H1 (cell line): ENCODE results near the gene NPTXR. TPM values are rescaled to one million over a fixed set of nuclear protein-coding genes. Genes with fewer than 3 reads are reported as not detected.

ENCODE experiments used
- CTCF ChIA-PET: fragments of 300-600 bp; sonication (Branson Sonifier 250); formaldehyde crosslinking; loops from one replicate; lab custom pipeline; 2021; ENCODE audit not compliant: partially characterized antibody; lab: Charles Lee
- POLR2A ChIA-PET: fragments of 300-600 bp; sonication (Branson Sonifier 250); formaldehyde crosslinking; loops from one replicate; lab custom pipeline; 2021; ENCODE audit warnings: inconsistent platforms; ENCODE audit not compliant: partially characterized antibody; lab: Charles Lee
- DNase-seq, 2 experiments: peaks; one replicate each; pipeline versions ENCODE4 v3.0.0 to v3.0.0-alpha.2; 2010 to 2022; ENCODE audit warnings: low spot score in 2 of 2, low read depth in 1 of 2, mixed read lengths in 1 of 2
- FAIRE-seq: peaks from 2 replicates; lab custom pipeline; 2011; peaks lifted over from hg19 to GRCh38; lab: Jason Lieb, UNC
- H2AFZ ChIP-seq: 2 replicates; pipeline ENCODE4 v1.8.1; 2012; ENCODE audit warnings: low read length, inconsistent platforms
- H2AK5ac ChIP-seq: 2 replicates; pipeline ENCODE4 v1.6.1; 2013; ENCODE audit warnings: low read depth, low read length
- H2BK120ac ChIP-seq: replicated peaks from 2 replicates; pipeline ENCODE3; 2013; ENCODE audit warnings: low read depth, low read length, inconsistent platforms
- H2BK12ac ChIP-seq: 2 replicates; pipeline ENCODE4 v1.6.1; 2013; ENCODE audit warnings: low read depth, low read length
- H2BK15ac ChIP-seq: 2 replicates; pipeline ENCODE4 v1.6.1; 2013; ENCODE audit warnings: low read length
- H2BK20ac ChIP-seq: 2 replicates; pipeline ENCODE4 v1.6.1; 2013; ENCODE audit warnings: low read length
- H2BK5ac ChIP-seq: 2 replicates; pipeline ENCODE4 v1.6.1; 2013; ENCODE audit warnings: low read depth, low read length
- H3K14ac ChIP-seq: 2 replicates; pipeline ENCODE4 v1.6.1; 2013; ENCODE audit warnings: inconsistent platforms; ENCODE audit not compliant: insufficient read length
- H3K18ac ChIP-seq: 2 replicates; pipeline ENCODE4 v1.6.1; 2013; ENCODE audit warnings: low read length; ENCODE audit errors: extremely low read depth
- H3K23ac ChIP-seq: 2 replicates; pipeline ENCODE4 v1.6.1; 2013; ENCODE audit warnings: inconsistent platforms; ENCODE audit not compliant: insufficient read length
- H3K23me2 ChIP-seq: 2 replicates; pipeline ENCODE4 v1.6.1; 2013; ENCODE audit warnings: low read depth, low read length
- H3K27ac ChIP-seq: 2 replicates; pipeline ENCODE4 v1.6.1; 2011; ENCODE audit warnings: low read depth, low read length, inconsistent platforms
- H3K27me3 ChIP-seq, 4 experiments: replicated peaks in 1 of 4; 1 replicate in 1 of 4; 2 replicates in 3 of 4; pipeline versions ENCODE4 v1.6.1 to v1.8.1; 2011 to 2013; ENCODE audit warnings: low read length in 3 of 4, mild to moderate bottlenecking in 3 of 4, inconsistent platforms in 2 of 4, mixed read lengths in 2 of 4, moderate library complexity in 1 of 4; ENCODE audit not compliant: control insufficient read depth in 3 of 4, insufficient read depth in 3 of 4; ENCODE audit errors: extremely low read depth in 1 of 4
- H3K36me3 ChIP-seq, 4 experiments: 2 replicates each; pipeline versions ENCODE4 v1.6.1 to v1.8.1; 2011 to 2013; ENCODE audit warnings: mild to moderate bottlenecking in 4 of 4, low read length in 3 of 4, moderate library complexity in 2 of 4, control low read depth in 1 of 4, inconsistent platforms in 1 of 4; ENCODE audit not compliant: insufficient read depth in 4 of 4, control insufficient read depth in 2 of 4
- H3K4ac ChIP-seq: replicated peaks from 2 replicates; pipeline ENCODE3; 2013; ENCODE audit warnings: low read length, low read depth, mixed read lengths, inconsistent platforms; ENCODE audit not compliant: insufficient read length
- H3K4me1 ChIP-seq, 4 experiments: replicated peaks in 1 of 4; 1 replicate in 1 of 4; 2 replicates in 3 of 4; pipeline versions ENCODE4 v1.6.1 to v1.8.1; 2011 to 2013; ENCODE audit warnings: low read length in 3 of 4, inconsistent platforms in 2 of 4, mixed read lengths in 1 of 4; ENCODE audit not compliant: insufficient read depth in 4 of 4, control insufficient read depth in 3 of 4
- H3K4me2 ChIP-seq, 2 experiments: 2 replicates each; pipeline versions ENCODE4 v1.6.1 to v1.8.1; 2011 to 2013; ENCODE audit warnings: low read depth in 2 of 2, low read length in 2 of 2, control low read depth in 1 of 2, inconsistent platforms in 1 of 2, mild to moderate bottlenecking in 1 of 2; ENCODE audit not compliant: insufficient read depth in 1 of 2
- H3K4me3 ChIP-seq, 4 experiments: fragments of 200-600, 300-600 bp in 1 of 4; sonication (generic), shearing (Covaris generic), sonication (Bioruptor Twin) in 1 of 4; 2 replicates each; pipeline versions ENCODE4 v1.5.1 to v1.8.1; 2011 to 2016; ENCODE audit warnings: low read length in 4 of 4, low read depth in 3 of 4, control low read depth in 2 of 4, inconsistent platforms in 2 of 4, mild to moderate bottlenecking in 2 of 4, mixed read lengths in 1 of 4, moderate library complexity in 1 of 4; ENCODE audit not compliant: insufficient read depth in 2 of 4; ENCODE audit errors: extremely low read depth in 1 of 4
- H3K56ac ChIP-seq: replicated peaks from 2 replicates; pipeline ENCODE3; 2013; ENCODE audit warnings: low read depth, mild to moderate bottlenecking, mixed read lengths, low read length, inconsistent platforms; ENCODE audit not compliant: insufficient read length
- H3K79me1 ChIP-seq: 2 replicates; pipeline ENCODE4 v1.6.1; 2013; ENCODE audit warnings: low read depth, low read length, control low read depth
- H3K79me2 ChIP-seq, 2 experiments: 2 replicates each; pipeline versions ENCODE4 v1.6.1 to v1.8.1; 2012 to 2013; ENCODE audit warnings: low read length in 2 of 2, mild to moderate bottlenecking in 2 of 2, inconsistent platforms in 1 of 2; ENCODE audit not compliant: insufficient read depth in 2 of 2, control insufficient read depth in 1 of 2
- H3K9ac ChIP-seq, 4 experiments: replicated peaks in 1 of 4; 1 replicate in 1 of 4; 2 replicates in 3 of 4; pipeline versions ENCODE4 v1.6.1 to v1.8.1; 2011 to 2013; ENCODE audit warnings: low read depth in 3 of 4, low read length in 3 of 4, control low read depth in 2 of 4, mild to moderate bottlenecking in 2 of 4, moderate library complexity in 2 of 4, inconsistent platforms in 1 of 4; ENCODE audit errors: extremely low read depth in 1 of 4
- H3K9me3 ChIP-seq, 2 experiments: 2 replicates each; pipeline versions ENCODE4 v1.6.1 to v1.8.1; 2012 to 2013; ENCODE audit warnings: mild to moderate bottlenecking in 2 of 2, moderate library complexity in 2 of 2, control low read depth in 1 of 2, inconsistent platforms in 1 of 2, low read depth in 1 of 2, low read length in 1 of 2, mixed read lengths in 1 of 2; ENCODE audit not compliant: insufficient read depth in 2 of 2
- H4K20me1 ChIP-seq, 2 experiments: replicated peaks in 1 of 2; 2 replicates each; pipeline versions ENCODE3 to v1.8.1; 2011 to 2013; ENCODE audit warnings: inconsistent platforms in 2 of 2, low read length in 2 of 2, mild to moderate bottlenecking in 1 of 2; ENCODE audit not compliant: insufficient read depth in 2 of 2, control insufficient read depth in 1 of 2
- H4K5ac ChIP-seq: 2 replicates; pipeline ENCODE4 v1.6.1; 2013; ENCODE audit warnings: low read length, low read depth, mixed read lengths, inconsistent platforms; ENCODE audit not compliant: insufficient read length
- H4K8ac ChIP-seq: 2 replicates; pipeline ENCODE4 v1.8.0; 2013; ENCODE audit warnings: mild to moderate bottlenecking, moderate library complexity, low read length, inconsistent platforms; ENCODE audit not compliant: insufficient read depth; ENCODE audit errors: extremely low read depth
- H4K91ac ChIP-seq: replicated peaks from 2 replicates; pipeline ENCODE3; 2013; ENCODE audit warnings: low read length, mixed read lengths, inconsistent platforms; ENCODE audit not compliant: insufficient read length
- ATF3 ChIP-seq: IDR thresholded peaks from 2 replicates; pipeline ENCODE4 v1.6.1; 2011; ENCODE audit warnings: low read depth, mild to moderate bottlenecking, low read length; ENCODE audit not compliant: insufficient read depth
- CTCF ChIP-seq, 3 experiments: IDR thresholded peaks; 1 replicate in 2 of 3; 2 replicates in 1 of 3; pipeline versions ENCODE4 v1.5.1 to v1.6.1; 2011; ENCODE audit warnings: low read length in 3 of 3, mild to moderate bottlenecking in 3 of 3, inconsistent platforms in 2 of 3, low read depth in 1 of 3, moderate library complexity in 1 of 3; ENCODE audit not compliant: insufficient read depth in 1 of 3; ENCODE audit errors: control extremely low read depth in 1 of 3
- WGBS, 2 experiments: shearing (Covaris generic) in 1 of 2; methylation state at CpG; one replicate each; pipeline versions ENCODE4 v1.1.6 to v1.1.7; 2013 to 2015; ENCODE audit warnings: low lambda C conversion rate in 2 of 2, mixed read lengths in 2 of 2, inconsistent platforms in 1 of 2, low coverage in 1 of 2, missing lambda C conversion rate in 1 of 2; ENCODE audit not compliant: insufficient replicate concordance in 2 of 2, insufficient coverage in 1 of 2, insufficient read length in 1 of 2; ENCODE audit errors: extremely low coverage in 1 of 2, missing lambda C conversion rate in 1 of 2; 5-methylcytosine and 5-hydroxymethylcytosine counted together
- polyA plus RNA-seq, 7 experiments: library from polyadenylated mRNA; depleted of rRNA in 3 of 7; stranded (reverse) in 5 of 7; unstranded in 2 of 7; fragments of >200 nt in 5 of 7; fragments of 200-250 nt in 2 of 7; gene quantifications; 1 replicate in 5 of 7; 2 replicates in 1 of 7; 4 replicates in 1 of 7; pipeline versions ENCODE4 v1.2.1 to v1.2.3, GENCODE V29; 2011 to 2013; ENCODE audit warnings: missing spikeins in 2 of 7, mixed read lengths in 2 of 7
- total RNA-seq: library from RNA; stranded (reverse); fragmentation: NEBNext Ultra II Directional; extraction: Animal tissue kit (Norgen Biotek cat#: 25700); gene quantifications from 2 replicates; pipeline ENCODE4 v1.2.1, GENCODE V29; 2021

Gene NPTXR
- total and polyA plus RNA-seq, 2 of the 8 experiments (the other 6 are each of a cell fraction or from before 2014, with no cell fraction given), result 3.7 to 6.4 TPM

- WGBS, 2 experiments, result 67% methylated on average over 22 of the region's 75 CpGs; no CpG with 5 or more reads in 1 of the 2 experiments
- no peak overlapping the region for H3K56ac ChIP-seq
Observed at GRCh38 chr22:38866399-38867123, 22.7 kb upstream of the NPTXR start.

More at GRCh38 chr22:38866399-38867123, 22.7 kb upstream of the NPTXR start:
- Histone ChIP-seq H3K4ac (no peak overlapping the region), H4K91ac (no peak overlapping the region), H4K20me1 (peaks cover 13 to 21% of the 10 kb centered on the region in 2 experiments), H3K14ac (no peak overlapping the region), H3K23ac (no peak overlapping the region), H2BK5ac (no peak overlapping the region), H2BK120ac (no peak overlapping the region), H3K9ac (no peak overlapping the region), H3K27ac (no peak overlapping the region), H3K9me3 (no peaks in the 10 kb centered on the region), H3K18ac (no peak overlapping the region), H3K4me1 (peaks cover 2 to 23% (median 18%) of the 10 kb centered on the region in 4 experiments), H2BK20ac (no peak overlapping the region), H3K23me2 (peaks cover 5% of the 10 kb centered on the region; the same call in 1 of the 2 replicates), H3K79me1 (peaks cover 7% of the 10 kb centered on the region), H2AK5ac (no peak overlapping the region), H3K36me3 (peaks cover 0 to 24% (median 13%) of the 10 kb centered on the region in 4 experiments; a peak in 4 of 8 replicates), H3K4me2 (peak overlapping the region; percentile 2 to 28; a peak in 1 of 4 replicates), H3K79me2 (peaks cover 0 to 9% of the 10 kb centered on the region in 2 experiments; a peak in 2 of 4 replicates), H4K8ac (peak overlapping the region; percentile 31), H4K5ac (no peak overlapping the region), H3K4me3 (0 out of 8 replicates have a peak overlapping the region, but pooled peaks of 1 of the 4 experiments have one; percentile 35), H2BK12ac (no peak overlapping the region), H3K27me3 (no peaks in the 10 kb centered on the region), H2BK15ac (no peak overlapping the region), H2AFZ (no peak overlapping the region)
- POLR2A ChIA-PET, result interaction anchor here (0.6 kb wide), 1 partner anchor 8 kb away, joined by 3 read pairs; no protein-coding TSS in a partner anchor
- peak; percentile 70 to 83 for DNase-seq
- CTCF ChIA-PET, result interaction anchor here (0.5 to 8.1 kb wide), 4 partner anchors 98 to 1003 kb away, joined by 3 to 79 read pairs (median 4); no protein-coding TSS in a partner anchor
- TF ChIP-seq CTCF (IDR thresholded peaks at IDR 0.05; ENCODE audit: control extremely low read depth in 1 of 3, insufficient read depth in 1 of 3, low read depth in 1 of 3, low read length in 3 of 3) (peak in 1 of 3 experiments; percentile 19; a peak in 1 of 4 replicates), ATF3 (no peak)
- FAIRE-seq, result no peak
